ENCODE measurements around the gene SH3TC1.

- no peak for TF ChIP-seq CTCF (CRISPR knock-in tag; IDR thresholded peaks at IDR 0.05)
- no peak for TF ChIP-seq NR2F1 (CRISPR knock-in tag; IDR thresholded peaks at IDR 0.05)
- no peak for TF ChIP-seq ZNF282 (IDR thresholded peaks at IDR 0.05; ENCODE audit: partially characterized antibody)
- no peak for TF ChIP-seq HCFC1 (IDR thresholded peaks at IDR 0.05; ENCODE audit: low read depth, low read length)
- no peak for TF ChIP-seq YY1 (IDR thresholded peaks at IDR 0.05; ENCODE audit: insufficient read depth, insufficient replicate concordance, low read depth, low read length)
- TF ChIP-seq REST (IDR thresholded peaks at IDR 0.05; ENCODE audit: borderline replicate concordance in 1 of 2, low read depth in 1 of 2, low read length in 2 of 2) = no peak
- no peak for TF ChIP-seq ATF7 (IDR thresholded peaks at IDR 0.05)
- no peak for TF ChIP-seq ATF7 (CRISPR knock-in tag; IDR thresholded peaks at IDR 0.05)
- TF ChIP-seq ZNF563 (CRISPR knock-in tag; IDR thresholded peaks at IDR 0.05) = no peak
- TF ChIP-seq EED (CRISPR knock-in tag; IDR thresholded peaks at IDR 0.05) = no peak
- no peak for TF ChIP-seq ZNF224 (CRISPR knock-in tag; IDR thresholded peaks at IDR 0.05)
- TF ChIP-seq PCBP1 (IDR thresholded peaks at IDR 0.05; ENCODE audit: borderline replicate concordance, low read depth, low read length) = no peak
These were observed 30.9 kb downstream of the SH3TC1 start for GRCh38 chr4:8230033-8230432.

Data from HepG2 (cell line).